IMR-90 (cell line): Measurements from ENCODE around the gene TUBA3D. TPM values are rescaled to one million over a fixed set of nuclear protein-coding genes. Genes with fewer than 3 reads are reported as not detected.

ENCODE experiments used
- ATAC-seq: fragments of 200-7000 bp; cut with Tn5 transposase; 2 replicates; pipeline ENCODE4 v1.9.1; 2020; ENCODE audit warnings: low read depth, mild to moderate bottlenecking, moderate library complexity
- Bru-seq: library from RNA; stranded (reverse); fragments of 400-500 nt; gene quantifications from one replicate; lab custom pipeline; 2021; lab: Mats Ljungman, UMichigan
- BruChase-seq, 2 experiments: library from RNA; stranded (reverse); fragments of 400-500 nt; gene quantifications; one replicate each; lab custom pipeline; 2021; lab: Mats Ljungman, UMichigan
- BruUV-seq: library from RNA; stranded (reverse); fragments of 400-500 nt; replicated peaks from 2 replicates; lab custom pipeline; 2021; lab: Mats Ljungman, UMichigan
- CTCF ChIA-PET: fragments of 300-600 bp; formaldehyde crosslinking; extraction: SDS; loops from one replicate; lab custom pipeline; 2021; ENCODE audit warnings: antibody characterized with exemption; lab: Yijun Ruan, JAX
- POLR2A ChIA-PET: fragments of 300-600 bp; sonication (Branson Sonifier 250); formaldehyde crosslinking; loops from one replicate; lab custom pipeline; 2022; ENCODE audit warnings: antibody characterized with exemption; ENCODE audit not compliant: unreplicated experiment; lab: Charles Lee
- DNase-seq: peaks from one replicate; pipeline ENCODE4 v3.0.0; 2013
- H2AFZ ChIP-seq: replicated peaks from 2 replicates; pipeline ENCODE3; 2013; ENCODE audit warnings: low read length, mild to moderate bottlenecking; ENCODE audit not compliant: poor library complexity
- H2AK5ac ChIP-seq: 2 replicates; pipeline ENCODE4 v1.6.1; 2013; ENCODE audit warnings: low read depth, low read length, inconsistent platforms
- H2AK9ac ChIP-seq: replicated peaks from 2 replicates; pipeline ENCODE3; 2013; ENCODE audit warnings: mild to moderate bottlenecking, low read depth, low read length, moderate library complexity; ENCODE audit not compliant: poor library complexity
- H2BK120ac ChIP-seq: 2 replicates; pipeline ENCODE4 v1.6.1; 2013; ENCODE audit warnings: low read depth, low read length, inconsistent platforms
- H2BK15ac ChIP-seq: 3 replicates; pipeline ENCODE4 v1.6.1; 2013; ENCODE audit warnings: low read depth, low read length, inconsistent platforms
- H2BK20ac ChIP-seq: 2 replicates; pipeline ENCODE4 v1.6.1; 2013; ENCODE audit warnings: low read depth, mild to moderate bottlenecking, inconsistent platforms, low read length, moderate library complexity
- H2BK5ac ChIP-seq: 2 replicates; pipeline ENCODE4 v1.6.1; 2013; ENCODE audit warnings: mild to moderate bottlenecking, low read depth, low read length, inconsistent platforms; ENCODE audit not compliant: poor library complexity, severe bottlenecking
- H3K14ac ChIP-seq: replicated peaks from 2 replicates; pipeline ENCODE4 v1.6.1; 2013; ENCODE audit warnings: low read depth, low read length, inconsistent platforms
- H3K18ac ChIP-seq: 2 replicates; pipeline ENCODE4 v1.6.1; 2013; ENCODE audit warnings: low read depth, low read length, control low read depth
- H3K23ac ChIP-seq: 2 replicates; pipeline ENCODE4 v1.6.1; 2013; ENCODE audit warnings: low read depth, low read length, inconsistent platforms
- H3K27ac ChIP-seq: 2 replicates; pipeline ENCODE4 v1.5.1; 2013; ENCODE audit warnings: mild to moderate bottlenecking, control low read depth, low read length; ENCODE audit not compliant: insufficient read depth
- H3K27me3 ChIP-seq: 2 replicates; pipeline ENCODE4 v1.6.1; 2013; ENCODE audit warnings: low read length; ENCODE audit not compliant: control insufficient read depth, insufficient read depth
- H3K36me3 ChIP-seq: 2 replicates; pipeline ENCODE4 v1.6.1; 2013; ENCODE audit warnings: low read length, mixed read lengths; ENCODE audit not compliant: control insufficient read depth, insufficient read depth
- H3K4ac ChIP-seq: 2 replicates; pipeline ENCODE4 v1.6.1; 2013; ENCODE audit warnings: low read depth, low read length, inconsistent platforms
- H3K4me1 ChIP-seq: 2 replicates; pipeline ENCODE4 v1.6.1; 2013; ENCODE audit warnings: low read length, mixed read lengths; ENCODE audit not compliant: control insufficient read depth, insufficient read depth
- H3K4me2 ChIP-seq: 2 replicates; pipeline ENCODE4 v1.6.1; 2013; ENCODE audit warnings: low read depth, mild to moderate bottlenecking, control low read depth, low read length, moderate library complexity
- H3K4me3 ChIP-seq: 2 replicates; pipeline ENCODE4 v1.5.1; 2013; ENCODE audit warnings: low read depth, mild to moderate bottlenecking, control low read depth, low read length, moderate library complexity; ENCODE audit not compliant: insufficient read depth
- H3K56ac ChIP-seq: 2 replicates; pipeline ENCODE4 v1.6.1; 2013; ENCODE audit warnings: low read length, inconsistent platforms; ENCODE audit not compliant: insufficient read depth; ENCODE audit errors: extremely low read depth
- H3K79me1 ChIP-seq, 2 experiments: 2 replicates each; pipeline ENCODE4 v1.6.1; 2013; ENCODE audit warnings: low read length in 2 of 2, inconsistent platforms in 1 of 2, low read depth in 1 of 2
- H3K9ac ChIP-seq: 2 replicates; pipeline ENCODE4 v1.6.1; 2013; ENCODE audit warnings: low read depth, low read length, control low read depth
- H3K9me1 ChIP-seq: 2 replicates; pipeline ENCODE4 v1.6.1; 2013; ENCODE audit warnings: low read length, inconsistent platforms; ENCODE audit not compliant: insufficient read depth
- H3K9me3 ChIP-seq: 2 replicates; pipeline ENCODE4 v1.6.1; 2013; ENCODE audit warnings: low read length; ENCODE audit not compliant: control insufficient read depth, insufficient read depth
- H4K20me1 ChIP-seq: 2 replicates; pipeline ENCODE4 v1.6.1; 2013; ENCODE audit warnings: low read length, inconsistent platforms; ENCODE audit not compliant: insufficient read depth
- H4K5ac ChIP-seq: 2 replicates; pipeline ENCODE4 v1.6.1; 2013; ENCODE audit warnings: mild to moderate bottlenecking, low read depth, low read length, control low read depth
- H4K8ac ChIP-seq, 2 experiments: 2 replicates each; pipeline ENCODE4 v1.6.1; 2013; ENCODE audit warnings: low read depth in 2 of 2, low read length in 2 of 2, control low read depth in 1 of 2, inconsistent platforms in 1 of 2
- H4K91ac ChIP-seq: 2 replicates; pipeline ENCODE4 v1.6.1; 2013; ENCODE audit warnings: low read depth, low read length, inconsistent platforms; ENCODE audit not compliant: insufficient read depth
- BHLHE40 ChIP-seq: fragments of 150-350 bp; IDR thresholded peaks from 2 replicates; pipeline ENCODE4 v1.6.1; 2016; ENCODE audit warnings: mild to moderate bottlenecking, low read depth, low read length
- CEBPB ChIP-seq: IDR thresholded peaks from 2 replicates; pipeline ENCODE4 v1.6.1; 2012; ENCODE audit warnings: low read depth, low read length, improper control_type of control experiment
- CHD1 ChIP-seq: IDR thresholded peaks from 2 replicates; pipeline ENCODE4 v1.6.1; 2012; ENCODE audit warnings: low read depth, low read length, improper control_type of control experiment
- CTCF ChIP-seq: conservative IDR thresholded peaks from 2 replicates; pipeline ENCODE4 v1.5.1; 2012; ENCODE audit warnings: mild to moderate bottlenecking, low read depth, low read length, improper control_type of control experiment
- ELK1 ChIP-seq: fragments of 150-350 bp; IDR thresholded peaks from 2 replicates; pipeline ENCODE4 v1.6.1; 2016; ENCODE audit warnings: low read depth, mild to moderate bottlenecking, low read length, moderate library complexity, borderline replicate concordance
- FOS ChIP-seq: fragments of 150-350 bp; IDR thresholded peaks from 2 replicates; pipeline ENCODE4 v1.6.1; 2016; ENCODE audit warnings: low read depth, low read length
- MAFK ChIP-seq: IDR thresholded peaks from 2 replicates; pipeline ENCODE4 v1.6.1; 2012; ENCODE audit warnings: low read depth, low read length, improper control_type of control experiment
- MAZ ChIP-seq: IDR thresholded peaks from 2 replicates; pipeline ENCODE4 v1.6.1; 2012; ENCODE audit warnings: low read depth, mild to moderate bottlenecking, low read length, improper control_type of control experiment, moderate library complexity, borderline replicate concordance
- MXI1 ChIP-seq: IDR thresholded peaks from 2 replicates; pipeline ENCODE4 v1.6.1; 2012; ENCODE audit warnings: low read depth, mild to moderate bottlenecking, low read length, moderate library complexity, borderline replicate concordance
- NFE2L2 ChIP-seq: fragments of 150-350 bp; IDR thresholded peaks from 2 replicates; pipeline ENCODE4 v1.6.1; 2016; ENCODE audit warnings: low read depth, mild to moderate bottlenecking, low read length
- POLR2A ChIP-seq: IDR thresholded peaks from 2 replicates; pipeline ENCODE4 v1.6.1; 2012; ENCODE audit warnings: mild to moderate bottlenecking, low read depth, low read length
- RAD21 ChIP-seq: IDR thresholded peaks from 2 replicates; pipeline ENCODE4 v1.6.1; 2012; ENCODE audit warnings: low read length, improper control_type of control experiment
- RCOR1 ChIP-seq: IDR thresholded peaks from 2 replicates; pipeline ENCODE4 v1.6.1; 2012; ENCODE audit warnings: mild to moderate bottlenecking, low read length, improper control_type of control experiment; ENCODE audit not compliant: insufficient replicate concordance
- RFX5 ChIP-seq: IDR thresholded peaks from 2 replicates; pipeline ENCODE4 v1.8.0; 2012; ENCODE audit warnings: low read depth, mild to moderate bottlenecking, low read length, moderate library complexity
- SMC3 ChIP-seq: fragments of 150-350 bp; IDR thresholded peaks from 2 replicates; pipeline ENCODE4 v1.6.1; 2016; ENCODE audit warnings: low read depth, mild to moderate bottlenecking, antibody characterized with exemption, low read length, moderate library complexity
- USF2 ChIP-seq: fragments of 150-350 bp; IDR thresholded peaks from 2 replicates; pipeline ENCODE4 v1.6.1; 2017; ENCODE audit warnings: mild to moderate bottlenecking, antibody characterized with exemption, low read length, low read depth
- WGBS, 2 experiments: methylation state at CpG; one replicate each; pipeline versions ENCODE4 v1.1.5 to v1.1.7; 2013; ENCODE audit warnings: missing lambda C conversion rate in 2 of 2; ENCODE audit not compliant: insufficient read length in 1 of 2; ENCODE audit errors: extremely low coverage in 2 of 2; 5-methylcytosine and 5-hydroxymethylcytosine counted together
- dilution Hi-C: fragments of 300-500 bp; cut with HindIII; formaldehyde crosslinking; loops from one replicate; pipeline ENCODE4 v1.14.3; 2018; ENCODE audit warnings: low sequenced_read_pairs; ENCODE audit not compliant: unreplicated experiment
- in situ Hi-C: fragments of 300-500 bp; cut with MboI; formaldehyde crosslinking; loops from 3 replicates; pipeline ENCODE4 v1.14.3; 2019; ENCODE audit warnings: low sequenced_read_pairs, inconsistent platforms, mixed read lengths
- intact Hi-C: fragments of 100-400 bp; cut with micrococcal nuclease; formaldehyde crosslinking; loops from 2 replicates; pipeline ENCODE4 v1.10.0; 2022
- long read RNA-seq: library from polyadenylated mRNA; unstranded; transcript quantifications from one replicate; pipeline ENCODE4 v2.0.0, GENCODE V29; 2021; ENCODE audit not compliant: unreplicated experiment
- polyA plus RNA-seq, 3 experiments: library from polyadenylated mRNA; depleted of rRNA; stranded (reverse); fragments of >200 nt; gene quantifications; 2 replicates each; pipeline ENCODE4 v1.2.3, GENCODE V29; 2012; ENCODE audit warnings: low replicate concordance in 1 of 3
- total RNA-seq: library from RNA; depleted of rRNA; stranded (reverse); fragments of >200 nt; gene quantifications from 2 replicates; pipeline ENCODE4 v1.2.3, GENCODE V29; 2012; rRNA removed

Gene TUBA3D
- total RNA-seq, result not detected in 2 replicates
- polyA plus RNA-seq (2012; rRNA removed), result not detected in 2 replicates
- not detected in 2 replicates for polyA plus RNA-seq (2012; cell fraction: cytosol; rRNA removed)
- polyA plus RNA-seq (2012; cell fraction: nucleus; rRNA removed; ENCODE audit: low replicate concordance), result not detected in 2 replicates
- not detected for Bru-seq, nascent RNA
- BruChase-seq, experiment 1, labeled RNA remaining after a 6-hour chase, result not detected
- BruChase-seq, experiment 2, labeled RNA remaining after a 2-hour chase, result not detected
- long read RNA-seq, partial matches to known transcripts, result 0 of 1 reads
- long read RNA-seq, other reads (novel, unspliced or antisense), result 1 of 1 reads

- Histone ChIP-seq H3K4ac (no peak within 1 kb of the TSS), H2BK120ac (no peak within 1 kb of the TSS), H3K56ac (no peak within 1 kb of the TSS), H3K9me3 (no peaks in the 10 kb centered on the region), H2AK5ac (no peak within 1 kb of the TSS), H2BK5ac (no peak within 1 kb of the TSS), H3K79me1 (no peaks in the 10 kb centered on the region), H3K18ac (no peak within 1 kb of the TSS), H2AK9ac (no peak within 1 kb of the TSS), H3K36me3 (no peaks in the 10 kb centered on the region), H3K23ac (no peak within 1 kb of the TSS), H2AFZ (no peak within 1 kb of the TSS), H4K8ac (no peak within 1 kb of the TSS), H3K4me3 (no peak within 1 kb of the TSS), H3K9ac (no peak within 1 kb of the TSS), H3K27ac (no peak within 1 kb of the TSS), H3K4me2 (no peak within 1 kb of the TSS), H3K9me1 (no peaks in the 10 kb centered on the region), H4K5ac (no peak within 1 kb of the TSS), H3K27me3 (no peaks in the 10 kb centered on the region), H4K91ac (no peak within 1 kb of the TSS), H2BK15ac (no peak within 1 kb of the TSS), H4K20me1 (no peaks in the 10 kb centered on the region), H3K4me1 (no peaks in the 10 kb centered on the region), H3K14ac (no peak within 1 kb of the TSS), H2BK20ac (no peak within 1 kb of the TSS)
- WGBS, 2 experiments, result 100% methylated on average over 2 of the region's 27 CpGs; no CpG with 5 or more reads in 1 of the 2 experiments
- DNase-seq (no peak), ATAC-seq (no peak)
- ChIA-PET POLR2A (no interaction called here), CTCF (no interaction called here)
- dilution Hi-C loops, result no loop called here
- intact Hi-C loops, result no loop called here
- BruUV-seq, result no TSS peak
- in situ Hi-C loops, result no loop called here
- TF ChIP-seq POLR2A (no peak), FOS (no peak), CHD1 (no peak), BHLHE40 (no peak), RFX5 (no peak), CTCF (no peak), MAFK (no peak), MXI1 (no peak), CEBPB (no peak), SMC3 (no peak), RCOR1 (no peak), USF2 (no peak), NFE2L2 (no peak), RAD21 (no peak), MAZ (no peak), ELK1 (no peak)
Observed at GRCh38 chr2:131475831-131476230, at the start of gene TUBA3D. Gene TUBA3D, plus strand, starts transcription at chr2:131476119. Its CDS starts 81 bp downstream, at chr2:131476200.
